Stimulated activated CD4-positive, alpha-beta T cell treated with anti-CD3 and anti-CD28 coated beads, Interleukin-2, amount 100 ng/mL, for 48 hours (primary cell): ENCODE measurements around the gene STYK1.
"Not testable (repeated sequence)": the region's sequence is repeated elsewhere in the genome, so short reads cannot be mapped to it uniquely, and the experiment has no call there.

Experiments
- DNase-seq, 2 donors: peaks; one replicate each; pipeline ENCODE4 v3.0.0-alpha.2; 2020

Gene STYK1

GRCh38 chr12:10688042-10688441 is 14.2 kb upstream of the STYK1 start:
- DNase-seq: no peak

GRCh38 chr12:10672231-10672868 is 1.5 kb downstream of the STYK1 start:
- DNase-seq: no peak

GRCh38 chr12:10669533-10669932 is 4.3 kb downstream of the STYK1 start:
- DNase-seq: no peak

DNA sequence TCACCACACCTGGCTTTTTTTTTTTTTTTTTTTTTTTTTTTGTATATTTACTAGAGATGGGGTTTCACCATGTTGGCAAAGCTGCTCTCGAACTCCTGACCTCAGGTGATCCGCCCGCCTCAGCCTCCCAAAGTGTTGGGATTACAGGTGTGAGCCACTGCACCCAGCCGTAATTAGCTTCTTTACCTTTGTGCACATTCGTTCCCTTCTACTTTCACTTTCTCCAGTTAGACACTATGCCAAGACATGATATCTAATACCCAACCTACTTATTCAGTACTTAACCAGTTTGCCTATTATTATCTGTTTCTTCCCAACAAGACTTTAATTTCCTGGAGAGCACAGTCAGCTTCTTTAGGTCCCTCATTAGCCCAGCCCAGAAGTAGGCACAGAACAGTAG is 5.3 kb downstream of the STYK1 start:
- DNase-seq: no peak

GRCh38 chr12:10667581-10667980 is 6.3 kb downstream of the STYK1 start:
- DNase-seq: no peak

DNA sequence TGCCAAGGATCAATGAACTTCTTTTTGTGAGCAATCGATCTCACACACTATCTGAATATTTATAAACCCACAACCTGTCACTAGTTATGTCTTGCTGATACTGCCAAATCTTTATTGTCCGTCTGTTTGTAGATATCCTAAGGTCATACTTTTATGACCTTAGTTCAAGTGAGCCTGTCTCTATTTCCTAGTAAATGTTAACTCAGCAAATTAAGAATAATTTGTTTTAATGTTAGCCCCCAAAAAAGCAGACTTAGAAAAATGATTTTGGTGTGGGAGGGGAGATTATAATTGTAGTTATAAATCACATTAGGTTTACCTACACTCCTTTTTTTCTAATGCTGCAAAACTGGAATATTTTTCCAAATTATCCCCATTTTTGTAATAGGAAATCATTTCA is 9.4 kb downstream of the STYK1 start:
- DNase-seq: no peak

- no peak for DNase-seq
Observed at GRCh38 chr12:10663869-10664268, 10.0 kb downstream of the STYK1 start.

DNA sequence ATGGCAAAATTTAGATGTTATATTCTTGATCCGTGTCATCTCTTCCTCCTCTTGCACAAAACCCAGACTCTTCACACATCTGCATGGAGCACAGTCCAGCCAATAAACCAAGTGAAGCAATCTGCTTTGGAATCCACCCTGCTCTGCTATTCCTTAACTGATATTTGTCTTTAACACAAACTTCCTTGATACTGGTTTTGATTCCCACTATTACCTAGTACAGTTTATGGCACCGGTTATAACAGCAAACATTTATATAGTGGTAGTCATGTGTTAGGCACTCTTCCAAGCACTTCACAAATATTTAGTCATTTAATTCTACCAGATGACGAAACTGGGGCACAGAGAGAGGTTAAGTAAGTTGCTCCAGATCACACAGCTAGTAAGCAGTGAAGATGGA is 12.5 kb downstream of the STYK1 start:
- no peak for DNase-seq

- DNase-seq: no peak
Observed at GRCh38 chr12:10654003-10654402, 19.8 kb downstream of the STYK1 start.

GRCh38 chr12:10652192-10652591 is 21.7 kb downstream of the STYK1 start:
- no peak for DNase-seq

- DNase-seq: not testable (repeated sequence)
Observed at GRCh38 chr12:10646576-10646975, 27.3 kb downstream of the STYK1 start.

DNA sequence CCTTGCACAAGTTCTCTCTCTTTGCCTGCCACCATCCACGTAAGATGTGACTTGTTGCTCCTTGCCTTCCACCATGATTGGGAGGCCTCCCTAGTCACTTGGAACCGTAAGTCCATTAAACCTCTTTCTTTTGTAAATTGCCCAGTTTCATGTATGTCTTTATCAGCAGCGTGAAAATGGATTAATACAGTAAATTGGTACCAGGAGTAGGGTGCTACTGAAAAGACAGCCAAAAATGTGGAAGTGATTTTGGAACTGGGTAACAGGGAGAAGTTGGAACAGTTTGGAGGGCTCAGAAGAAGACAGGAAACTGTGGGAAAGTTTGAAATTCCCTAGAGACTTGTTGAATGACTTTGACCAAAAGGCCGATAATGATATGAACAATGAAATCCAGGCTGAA is 27.9 kb downstream of the STYK1 start:
- no peak for DNase-seq

DNA sequence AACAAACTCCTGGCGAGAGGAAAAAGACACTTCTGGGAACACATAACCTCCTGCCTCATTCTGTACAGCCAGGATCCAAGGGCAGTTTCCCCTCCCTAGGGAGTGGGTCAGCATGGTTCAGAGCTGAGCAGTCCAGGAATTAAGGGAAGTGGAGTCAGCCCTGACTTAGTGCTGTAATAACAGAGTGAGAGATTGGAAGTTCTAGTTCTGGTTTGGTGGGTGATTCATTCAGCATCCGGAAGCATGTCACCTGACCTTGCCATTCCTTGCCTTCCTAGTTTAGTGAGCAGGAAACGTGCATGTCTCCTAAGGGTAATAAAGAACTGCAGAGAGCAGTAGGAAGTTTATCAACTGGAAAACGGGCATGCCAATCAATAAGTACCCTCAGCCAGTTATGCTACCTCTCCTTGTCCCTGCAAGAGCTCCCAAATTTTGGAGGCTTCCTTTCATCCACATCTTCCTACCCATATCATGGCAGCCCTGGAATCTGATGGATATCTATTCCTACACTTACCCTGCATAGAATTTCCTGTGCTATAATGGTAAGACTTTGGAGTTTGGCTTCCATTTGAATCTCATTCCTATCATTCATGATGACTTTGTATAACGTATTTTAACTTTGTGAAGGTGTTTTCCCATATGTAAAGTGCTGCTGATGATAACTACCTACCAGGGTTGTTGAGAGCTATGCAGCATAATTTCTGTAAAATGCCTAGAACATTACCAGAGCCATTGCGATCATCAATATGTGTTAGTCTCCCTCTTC is 31.9 kb downstream of the STYK1 start:
- no peak for DNase-seq

GRCh38 chr12:10638728-10639127 is 35.1 kb downstream of the STYK1 start:
- DNase-seq: no peak

GRCh38 chr12:10636611-10637010 is 37.2 kb downstream of the STYK1 start:
- no peak for DNase-seq

DNA sequence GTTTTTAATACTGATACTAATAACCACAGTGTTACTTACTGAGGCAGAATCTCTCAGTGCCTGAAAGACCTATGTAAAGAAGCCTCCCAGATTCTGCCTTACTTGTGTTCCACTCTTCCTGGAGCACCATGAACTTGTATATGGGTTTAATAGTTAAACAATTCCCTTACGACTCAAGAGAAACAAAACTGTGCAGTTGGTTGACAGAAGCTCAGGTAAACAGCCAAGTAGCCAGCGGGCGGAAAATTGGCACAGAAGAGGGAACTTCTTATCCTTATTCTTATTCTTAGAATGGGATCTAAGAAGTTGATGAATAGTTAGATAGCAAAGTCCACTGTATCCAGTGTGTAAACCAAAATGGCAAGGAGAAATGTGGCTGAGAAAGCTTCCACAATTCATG is 37.7 kb downstream of the STYK1 start:
- DNase-seq: no peak

GRCh38 chr12:10635306-10635705 is 38.5 kb downstream of the STYK1 start:
- no peak for DNase-seq

DNA sequence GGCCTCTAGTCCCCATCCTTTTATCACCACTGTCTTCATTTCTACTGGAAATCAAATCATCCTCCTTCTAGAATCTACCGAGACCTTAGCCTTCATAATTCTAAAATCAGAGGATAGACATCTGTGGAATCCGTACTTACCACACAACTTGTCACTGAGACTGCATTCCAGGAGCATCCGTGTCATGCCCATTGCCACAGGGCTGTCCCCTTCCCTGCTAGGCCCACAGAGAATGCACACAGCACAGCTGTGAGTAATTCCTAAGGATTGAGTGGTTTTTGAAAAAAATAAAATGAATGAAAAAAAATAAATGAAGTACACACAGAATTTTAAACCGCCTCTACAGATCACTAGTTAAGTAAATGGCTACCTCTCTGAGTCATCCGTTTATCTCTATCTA is 39.4 kb downstream of the STYK1 start:
- DNase-seq: no peak

GRCh38 chr12:10633541-10633940 is 40.3 kb downstream of the STYK1 start:
- no peak for DNase-seq

GRCh38 chr12:10632226-10632625 is 41.6 kb downstream of the STYK1 start:
- DNase-seq: no peak

DNA sequence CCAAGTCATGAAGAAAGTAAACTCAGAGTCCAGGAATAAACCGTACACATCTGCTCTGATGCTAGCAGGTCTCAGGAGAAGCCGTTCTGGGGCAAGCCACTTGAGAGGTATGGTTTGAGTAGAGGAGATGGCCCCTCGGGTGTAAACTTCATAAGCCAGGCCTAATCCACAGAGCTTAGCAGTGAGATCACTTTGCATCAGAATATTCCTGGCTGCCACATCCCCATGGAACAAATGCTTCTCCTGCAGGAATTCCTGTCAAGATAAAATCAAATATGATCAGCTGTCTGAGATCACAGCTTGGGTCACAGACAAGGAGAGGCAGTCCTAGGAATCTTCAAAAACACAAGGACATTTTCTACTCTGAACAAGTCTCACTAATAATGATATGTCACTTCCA is 49.2 kb downstream of the STYK1 start:
- DNase-seq: no peak

GRCh38 chr12:10623131-10623530 is 50.7 kb downstream of the STYK1 start:
- DNase-seq: no peak

GRCh38 chr12:10621278-10621677 is 52.6 kb downstream of the STYK1 start:
- no peak for DNase-seq

DNA sequence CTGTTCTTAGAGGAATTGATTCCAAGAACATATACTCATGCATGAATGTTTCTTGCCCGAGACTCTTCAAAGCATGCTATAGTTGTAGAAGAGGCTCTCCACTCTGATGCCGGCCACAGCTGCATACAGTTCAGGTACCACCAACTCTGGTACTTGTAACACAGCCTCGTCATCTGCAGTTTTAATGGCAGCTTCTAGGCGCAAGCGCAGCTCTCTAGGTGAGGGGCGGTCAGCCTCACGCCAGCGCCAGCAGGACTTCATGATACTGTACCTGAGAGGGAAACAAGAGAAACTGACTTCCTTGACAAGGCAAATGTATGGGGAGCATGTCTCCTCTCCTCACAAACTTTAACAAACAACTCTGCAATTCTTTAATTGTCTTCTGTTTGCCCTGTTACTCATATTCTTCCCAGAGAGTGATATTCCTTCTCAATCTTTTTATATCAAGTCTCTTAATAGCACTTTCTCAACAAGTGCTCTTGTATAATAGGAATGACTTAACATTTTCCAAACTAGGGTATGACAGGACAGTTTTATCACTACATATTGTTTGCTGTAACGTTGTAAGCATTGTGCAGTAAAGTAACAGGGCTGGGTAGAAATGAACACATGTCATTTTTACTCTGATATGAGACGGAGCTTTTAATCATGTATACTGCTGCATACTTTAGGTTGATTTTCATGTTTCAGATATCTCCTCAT is 53.6 kb downstream of the STYK1 start:
- no peak for DNase-seq
